HT1080 (cell line): Measurements from ENCODE around the gene MYZAP. TPM values are rescaled to one million over a fixed set of nuclear protein-coding genes. Genes with fewer than 3 reads are reported as not detected.

Source experiments
- DNase-seq: peaks from one replicate; pipeline ENCODE4 v3.0.0-alpha.2; 2015; ENCODE audit warnings: low read depth
- polyA plus RNA-seq, 2 experiments: library from polyadenylated mRNA; depleted of rRNA; stranded (reverse); fragments of >200 nt; gene quantifications; 2 replicates each; pipeline ENCODE4 v1.2.3, GENCODE V29; 2015
- total RNA-seq: library from RNA; depleted of rRNA; stranded (reverse); fragments of >200 nt; shearing (Covaris generic); gene quantifications from 2 replicates; pipeline ENCODE4 v1.2.3, GENCODE V29; 2014; rRNA removed

MYZAP gene, protein sequence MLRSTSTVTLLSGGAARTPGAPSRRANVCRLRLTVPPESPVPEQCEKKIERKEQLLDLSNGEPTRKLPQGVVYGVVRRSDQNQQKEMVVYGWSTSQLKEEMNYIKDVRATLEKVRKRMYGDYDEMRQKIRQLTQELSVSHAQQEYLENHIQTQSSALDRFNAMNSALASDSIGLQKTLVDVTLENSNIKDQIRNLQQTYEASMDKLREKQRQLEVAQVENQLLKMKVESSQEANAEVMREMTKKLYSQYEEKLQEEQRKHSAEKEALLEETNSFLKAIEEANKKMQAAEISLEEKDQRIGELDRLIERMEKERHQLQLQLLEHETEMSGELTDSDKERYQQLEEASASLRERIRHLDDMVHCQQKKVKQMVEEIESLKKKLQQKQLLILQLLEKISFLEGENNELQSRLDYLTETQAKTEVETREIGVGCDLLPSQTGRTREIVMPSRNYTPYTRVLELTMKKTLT
- total RNA-seq, result 1.8 and 2.1 TPM in 2 replicates
- 2.3 and 4.0 TPM in 2 replicates for polyA plus RNA-seq (2015; cell fraction: cytosol; rRNA removed)
- polyA plus RNA-seq (2015; cell fraction: nucleus; rRNA removed), result 1.8 and 2.1 TPM in 2 replicates

DNA sequence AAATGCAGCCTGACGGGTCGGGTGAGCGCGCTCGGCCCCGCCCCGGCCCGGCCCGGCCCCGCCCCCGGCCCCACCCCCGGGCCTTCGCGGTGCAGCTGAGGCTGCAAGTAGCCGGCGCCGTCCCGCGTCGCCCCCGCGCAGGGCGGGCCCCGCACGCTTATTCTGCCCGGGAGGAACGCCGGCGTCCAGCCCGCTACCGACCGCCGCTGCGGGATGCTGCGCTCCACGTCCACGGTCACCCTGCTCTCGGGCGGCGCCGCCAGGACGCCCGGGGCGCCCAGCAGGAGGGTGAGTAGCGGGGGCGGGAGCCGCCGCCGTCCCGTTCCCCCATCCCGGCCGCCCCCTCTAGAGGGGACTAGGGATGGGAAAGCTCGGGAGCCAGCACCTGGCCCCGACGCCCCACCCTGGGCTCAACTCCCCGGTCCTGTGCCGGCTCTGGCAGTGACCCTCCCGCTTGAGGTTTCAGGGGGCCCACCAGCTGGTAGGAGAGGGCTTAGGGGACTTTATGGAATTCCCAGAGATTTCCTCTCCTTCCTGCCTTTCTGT lies at the start of gene MYZAP:
TSS of gene MYZAP (plus strand) at position 83 of the 546 bp plus-strand sequence. CDS start at position 214, 131 bp downstream.
- peak; percentile 18 for DNase-seq

DNA sequence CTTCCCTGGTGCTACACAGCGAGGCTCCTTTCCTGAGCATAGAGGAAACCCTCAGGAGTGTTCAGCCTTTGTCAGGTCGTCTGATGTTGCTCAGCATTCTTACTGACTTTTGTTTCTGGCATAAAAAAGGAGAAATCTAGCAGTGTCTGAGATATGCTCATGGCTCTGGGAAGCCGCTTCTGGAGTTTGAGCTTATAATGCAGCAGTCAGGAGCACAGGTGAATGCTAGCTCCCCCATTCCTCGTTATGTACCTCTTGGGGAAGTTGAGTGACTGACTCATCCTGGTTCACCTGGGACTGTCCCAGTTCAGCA lies 49.2 kb upstream of the MYZAP start:
- no peak for DNase-seq

GRCh38 chr15:57544848-57545480 lies 46.7 kb upstream of the MYZAP start:
- no peak for DNase-seq

DNA sequence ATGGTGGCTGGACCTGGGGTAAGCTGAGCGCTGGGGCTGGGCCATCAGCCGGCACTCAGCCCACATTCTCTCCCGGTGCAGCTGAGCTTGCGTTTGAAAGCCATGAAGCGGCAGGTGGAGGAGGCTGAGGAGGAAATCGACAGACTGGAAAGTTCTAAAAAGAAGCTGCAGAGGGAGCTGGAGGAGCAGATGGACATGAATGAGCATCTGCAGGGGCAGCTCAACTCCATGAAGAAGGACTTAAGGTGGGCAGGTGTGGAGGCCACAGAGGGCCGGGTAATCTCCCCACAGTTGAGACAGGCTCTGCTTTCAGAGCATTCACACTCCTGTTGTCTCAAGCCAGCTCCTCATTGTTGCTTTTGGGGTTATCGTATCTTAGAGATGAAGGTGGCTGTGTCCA lies 45.7 kb upstream of the MYZAP start:
- DNase-seq, result no peak

DNA sequence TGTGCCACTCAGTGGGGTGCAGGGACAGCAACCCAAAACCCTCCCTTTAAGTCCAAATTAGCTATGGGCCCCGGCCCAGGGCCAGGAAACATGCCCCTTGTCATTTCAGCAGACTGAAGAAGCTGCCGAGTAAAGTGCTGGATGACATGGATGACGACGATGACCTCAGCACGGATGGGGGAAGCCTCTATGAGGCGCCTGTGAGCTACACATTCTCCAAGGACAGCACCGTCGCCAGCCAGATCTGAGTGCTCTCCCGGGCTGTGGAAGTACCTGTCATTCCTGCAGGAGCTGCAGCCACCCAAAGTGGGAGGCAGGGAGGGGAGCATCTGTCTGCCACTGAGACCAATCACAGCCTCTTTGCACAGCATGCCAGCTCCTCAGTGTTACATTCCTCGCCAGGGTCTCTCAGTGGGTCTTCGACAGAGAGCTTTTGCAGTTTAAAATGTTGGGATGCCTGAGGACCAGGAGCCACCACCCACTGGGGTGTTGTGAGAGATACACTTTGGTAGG lies 44.4 kb upstream of the MYZAP start:
- DNase-seq, result no peak

GRCh38 chr15:57548351-57548750 lies 43.4 kb upstream of the MYZAP start:
- DNase-seq, result no peak

GRCh38 chr15:57548835-57549234 lies 42.9 kb upstream of the MYZAP start:
- DNase-seq, result no peak

- DNase-seq, result no peak
These were observed 41.8 kb upstream of the MYZAP start for GRCh38 chr15:57549935-57550334.

GRCh38 chr15:57550640-57551039 lies 41.1 kb upstream of the MYZAP start:
- no peak for DNase-seq

DNA sequence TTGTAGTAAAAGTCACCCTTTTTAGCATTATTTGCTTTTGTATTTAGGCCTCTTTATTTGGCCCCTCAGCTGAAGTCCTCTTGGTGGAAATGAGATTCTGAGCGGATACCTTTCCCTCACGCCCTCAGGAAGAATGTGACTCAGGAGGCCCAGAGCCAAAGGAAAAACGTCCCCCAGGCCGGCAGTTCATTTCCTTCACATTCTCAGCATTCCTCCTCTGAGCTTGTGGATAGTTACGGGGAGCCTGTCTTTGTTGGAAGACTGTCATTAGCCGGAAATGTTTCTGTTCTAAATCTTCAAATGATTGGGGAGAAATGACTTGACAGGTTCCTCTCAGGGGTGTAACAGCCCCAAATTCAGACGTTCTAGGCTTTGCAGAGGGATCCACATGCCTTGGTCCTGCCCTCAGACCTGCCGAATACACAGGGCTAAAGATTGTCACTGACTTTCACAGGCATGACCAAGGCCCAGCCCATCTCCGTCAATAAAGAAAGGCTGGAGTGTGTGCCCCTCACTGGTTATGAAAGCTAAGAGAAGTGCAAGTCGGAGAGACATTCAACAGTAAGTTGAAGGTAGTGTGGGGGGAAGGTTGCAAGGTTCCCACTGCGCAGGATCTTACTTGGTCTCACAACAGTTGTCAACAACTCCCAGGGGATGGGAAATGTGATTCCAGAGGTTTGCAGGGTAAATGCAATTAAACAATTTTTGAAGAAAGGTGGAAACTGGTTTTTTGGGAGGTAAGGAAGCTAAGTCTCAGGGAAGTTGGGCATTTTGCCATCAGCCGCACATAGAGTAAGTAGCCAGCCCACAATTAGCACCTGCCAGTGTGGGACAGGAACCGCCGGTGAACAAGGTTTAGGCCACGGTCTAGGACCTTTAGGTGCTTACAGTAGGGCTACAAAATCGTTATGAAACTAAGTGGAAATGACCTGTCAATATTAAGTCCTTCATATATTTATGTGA lies 39.7 kb upstream of the MYZAP start:
- peak; percentile 92 for DNase-seq

GRCh38 chr15:57552678-57553334 lies 38.9 kb upstream of the MYZAP start:
- no peak for DNase-seq

- no peak for DNase-seq
These were observed 38.2 kb upstream of the MYZAP start for GRCh38 chr15:57553526-57553925.

DNA sequence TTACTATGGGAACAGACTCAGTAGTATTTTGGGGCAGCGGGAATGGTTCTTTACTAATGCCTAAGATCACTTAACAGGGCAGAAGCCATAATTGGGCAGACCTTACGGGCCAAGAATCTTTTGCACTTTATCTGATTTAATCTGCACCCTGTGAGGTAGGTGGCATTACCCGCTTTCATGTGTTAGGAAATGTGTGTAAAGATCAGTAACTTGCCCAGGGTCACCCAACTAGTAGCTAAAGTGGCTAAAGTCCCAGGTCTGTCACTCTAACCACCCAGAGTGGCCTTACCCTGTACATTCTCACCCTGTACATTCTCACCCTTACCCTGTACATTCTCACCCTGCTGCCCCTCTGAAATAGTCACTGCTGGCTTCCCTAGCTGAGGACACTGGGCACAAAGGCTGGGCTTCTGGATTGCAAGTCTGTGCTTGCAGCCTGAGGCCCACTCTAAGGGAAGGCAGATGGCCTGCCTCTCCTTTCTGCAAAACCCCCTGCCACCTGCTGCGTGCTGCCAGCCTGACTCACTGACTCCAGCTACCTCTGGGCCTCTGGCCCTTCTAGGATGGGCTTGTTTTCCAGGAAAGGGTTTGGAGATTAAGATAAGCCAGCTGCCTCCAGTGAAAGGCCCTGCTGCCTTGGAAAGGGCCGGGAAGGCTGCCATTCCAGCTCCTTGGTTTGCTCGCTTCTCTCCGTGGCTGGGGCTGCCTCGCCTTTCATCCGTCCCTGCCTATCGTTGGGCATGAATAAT lies 37.5 kb upstream of the MYZAP start:
- DNase-seq, result no peak

- DNase-seq, result no peak
These were observed 36.9 kb upstream of the MYZAP start for GRCh38 chr15:57554812-57555179.

DNA sequence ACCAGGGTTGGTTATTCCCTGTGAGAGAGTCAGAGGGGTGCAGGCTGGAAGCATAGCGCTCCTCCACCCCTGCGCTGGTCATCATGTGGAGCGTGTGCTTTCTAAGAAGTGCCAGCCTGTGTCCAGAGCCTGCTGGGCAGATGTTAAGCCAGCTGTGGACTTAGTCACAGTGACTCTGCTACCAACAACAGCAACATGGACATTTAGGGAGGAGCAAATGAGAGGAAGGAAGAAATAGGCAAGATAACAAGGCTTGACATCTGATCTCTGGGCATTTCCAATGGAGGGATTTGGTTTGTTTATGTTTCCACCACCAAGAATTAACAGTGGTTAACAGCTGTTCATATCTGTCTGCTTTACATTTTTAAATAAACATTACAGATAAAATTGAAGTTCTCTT lies 36.4 kb upstream of the MYZAP start:
- DNase-seq, result no peak

DNA sequence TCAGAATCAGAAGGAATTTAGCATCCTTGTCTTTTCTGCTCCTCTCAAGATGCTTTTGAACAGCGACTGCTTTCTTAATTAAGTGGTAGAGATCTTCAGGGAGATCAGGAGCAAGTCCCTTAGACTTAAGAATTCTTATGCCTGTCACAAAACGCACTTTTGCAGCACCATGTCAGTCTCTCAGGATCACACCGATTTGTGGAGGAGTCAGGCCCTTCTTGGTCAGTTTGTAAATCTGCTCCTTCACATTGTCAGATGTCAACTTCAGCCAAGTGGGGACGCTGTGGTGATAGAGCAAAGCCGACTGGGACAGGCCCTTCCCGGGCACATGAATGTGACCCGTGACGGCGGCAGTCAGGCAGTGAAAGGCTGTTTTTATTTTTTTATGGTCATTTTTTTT lies 35.7 kb upstream of the MYZAP start:
- no peak for DNase-seq

- DNase-seq, result no peak
These were observed 34.4 kb upstream of the MYZAP start for GRCh38 chr15:57557267-57557666.

DNA sequence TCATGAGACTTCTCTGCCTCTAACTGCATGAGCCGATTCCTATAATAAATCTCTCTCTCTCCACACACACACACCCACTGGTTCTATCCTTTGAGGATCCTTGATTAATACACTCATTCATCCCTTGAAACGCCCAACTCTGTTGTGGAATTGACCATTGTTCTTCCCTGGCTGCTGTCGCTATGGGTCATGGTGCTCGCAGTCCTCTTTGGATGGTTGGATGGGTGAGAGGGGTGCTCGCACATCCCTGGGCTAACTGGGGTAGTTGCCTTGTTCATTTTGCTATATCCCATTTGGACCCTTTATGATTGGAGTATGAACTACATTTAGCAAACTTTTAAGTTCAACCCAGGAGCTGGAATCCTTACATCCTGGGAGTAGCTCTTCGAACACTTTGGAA lies 33.9 kb upstream of the MYZAP start:
- DNase-seq, result no peak

DNA sequence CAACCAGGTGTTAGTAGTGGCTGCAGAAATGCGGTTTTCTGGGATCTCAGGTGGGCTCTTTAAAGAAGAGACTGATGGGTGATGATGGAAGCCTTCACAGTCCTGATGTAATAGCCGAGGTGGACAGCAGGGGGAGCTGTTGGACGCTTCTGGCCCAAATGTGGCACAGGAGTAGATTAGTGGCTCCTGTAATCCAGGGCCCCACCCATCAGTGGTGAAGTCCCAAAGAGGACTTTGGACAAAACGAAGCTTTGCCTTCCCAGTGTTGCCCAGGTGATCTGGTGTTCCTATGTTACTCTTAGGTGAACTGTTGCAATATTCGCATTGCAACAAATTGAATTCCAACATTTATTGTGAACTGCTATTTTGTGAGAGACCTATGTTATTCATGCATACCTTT lies 31.8 kb upstream of the MYZAP start:
- DNase-seq, result peak; percentile 68
